Endodermal cell (in vitro differentiated cells): ENCODE data around the gene BACE1. TPM values are rescaled to one million over a fixed set of nuclear protein-coding genes. Genes with fewer than 3 reads are reported as not detected.
A peak's percentile ranks its signal among the peaks of the same experiment; 100 is the strongest.

Experiments used
- DNase-seq: peaks from one replicate; pipeline ENCODE4 v3.0.0-alpha.2; 2017
- H3K27ac ChIP-seq: 2 replicates; pipeline ENCODE4 v1.5.1; 2013; ENCODE audit warnings: mild to moderate bottlenecking, low read depth, low read length, moderate library complexity
- H3K27me3 ChIP-seq: 2 replicates; pipeline ENCODE4 v1.6.1; 2013; ENCODE audit warnings: mild to moderate bottlenecking, low read length, moderate library complexity; ENCODE audit not compliant: insufficient read depth, control insufficient read depth, poor library complexity, severe bottlenecking
- H3K36me3 ChIP-seq: 2 replicates; pipeline ENCODE4 v1.7.0; 2013; ENCODE audit warnings: mild to moderate bottlenecking, low read length, moderate library complexity; ENCODE audit not compliant: control insufficient read depth, insufficient read depth
- H3K4me1 ChIP-seq: one replicate; pipeline ENCODE4 v1.7.0; 2013; ENCODE audit warnings: low read length; ENCODE audit not compliant: control insufficient read depth, insufficient read depth
- H3K4me3 ChIP-seq: 2 replicates; pipeline ENCODE4 v1.5.1; 2013; ENCODE audit warnings: mild to moderate bottlenecking, low read length, moderate library complexity
- H3K9ac ChIP-seq: 2 replicates; pipeline ENCODE4 v1.6.1; 2013; ENCODE audit warnings: mild to moderate bottlenecking, low read length, moderate library complexity; ENCODE audit not compliant: poor library complexity, severe bottlenecking; ENCODE audit errors: extremely low read depth
- H3K9me3 ChIP-seq: 2 replicates; pipeline ENCODE4 v1.6.1; 2013; ENCODE audit warnings: mild to moderate bottlenecking, low read length, moderate library complexity; ENCODE audit not compliant: control insufficient read depth
- H3K27ac Mint-ChIP-seq: 2 replicates; pipeline ENCODE4 v1.8.0; 2020; ENCODE audit warnings: mixed read lengths
- H3K27me3 Mint-ChIP-seq: 2 replicates; pipeline ENCODE4 v1.8.0; 2021; ENCODE audit warnings: mild to moderate bottlenecking, mixed read lengths; ENCODE audit not compliant: insufficient read depth
- H3K36me3 Mint-ChIP-seq: 2 replicates; pipeline ENCODE4 v1.8.0; 2020; ENCODE audit warnings: low read depth, mixed read lengths
- H3K4me1 Mint-ChIP-seq: 2 replicates; pipeline ENCODE4 v1.8.0; 2020; ENCODE audit warnings: mixed read lengths
- H3K4me3 Mint-ChIP-seq: 2 replicates; pipeline ENCODE4 v1.8.0; 2020; ENCODE audit warnings: mild to moderate bottlenecking, moderate library complexity, mixed read lengths
- H3K9me3 Mint-ChIP-seq: 2 replicates; pipeline ENCODE4 v1.8.0; 2020; ENCODE audit warnings: mild to moderate bottlenecking, mixed read lengths
- WGBS, 2 experiments: methylation state at CpG; one replicate each; pipeline versions ENCODE4 v1.1.5 to v1.1.7; 2013; ENCODE audit warnings: missing lambda C conversion rate in 2 of 2, mixed read lengths in 1 of 2; ENCODE audit not compliant: insufficient coverage in 1 of 2, insufficient read length in 1 of 2; 5-methylcytosine and 5-hydroxymethylcytosine counted together
- total RNA-seq, 2 donors: library from RNA; stranded (reverse); fragmentation: NEBNext Ultra II Directional in 1 of 2; extraction: Animal tissue kit (Norgen Biotek cat#: 25700) in 1 of 2; gene quantifications; 2 replicates in 1 of 2; 3 replicates in 1 of 2; pipeline ENCODE4 v1.2.1, GENCODE V29; 2021
- TF ChIP-seq, protein P1 (sequence below): fragments of 200-600 bp; sonication (generic); conservative IDR thresholded peaks from 2 replicates; pipeline ENCODE4 v1.5.0; 2021; ENCODE audit warnings: antibody characterized with exemption, mild to moderate bottlenecking

BACE1 gene
- total RNA-seq, 2 donors from 2014 or later, result 20.8 to 21.7 TPM

DNA sequence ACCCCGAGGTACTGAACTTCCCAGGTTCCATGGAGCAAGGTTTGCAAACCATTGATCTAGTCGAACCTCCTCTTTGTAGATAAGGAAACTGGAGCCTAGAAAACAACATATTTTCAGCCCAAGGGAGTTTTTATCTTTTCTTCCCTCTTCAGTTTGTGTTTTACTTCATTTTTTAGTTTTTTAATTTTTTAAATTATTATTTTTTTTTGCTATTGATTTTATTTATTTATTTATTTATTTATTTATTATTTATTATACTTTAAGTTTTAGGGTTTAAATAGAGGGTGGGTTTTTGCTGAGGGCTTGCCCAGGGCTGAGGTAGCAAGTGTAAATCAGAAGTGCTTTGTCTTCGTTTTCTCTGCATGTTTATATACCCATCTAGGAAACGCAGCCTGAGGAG is 38.5 kb upstream of the BACE1 start:
- H3K9me3 ChIP-seq, result no peaks in the 10 kb centered on the region
- no peak for DNase-seq
- no peaks in the 10 kb centered on the region for H3K27me3 ChIP-seq
- H3K4me3 Mint-ChIP-seq, result no peak overlapping the region
- H3K27ac ChIP-seq, result no peak overlapping the region
- no peaks in the 10 kb centered on the region for H3K27me3 Mint-ChIP-seq
- WGBS, 2 experiments, result 89 to 96% methylated on average over 4 of the region's 4 CpGs
- no peaks in the 10 kb centered on the region for H3K4me1 Mint-ChIP-seq
- H3K4me3 ChIP-seq, result no peak overlapping the region
- peaks cover 40% of the 10 kb centered on the region for H3K36me3 Mint-ChIP-seq
- peaks cover 50% of the 10 kb centered on the region for H3K36me3 ChIP-seq
- TF ChIP-seq, protein P1, sequence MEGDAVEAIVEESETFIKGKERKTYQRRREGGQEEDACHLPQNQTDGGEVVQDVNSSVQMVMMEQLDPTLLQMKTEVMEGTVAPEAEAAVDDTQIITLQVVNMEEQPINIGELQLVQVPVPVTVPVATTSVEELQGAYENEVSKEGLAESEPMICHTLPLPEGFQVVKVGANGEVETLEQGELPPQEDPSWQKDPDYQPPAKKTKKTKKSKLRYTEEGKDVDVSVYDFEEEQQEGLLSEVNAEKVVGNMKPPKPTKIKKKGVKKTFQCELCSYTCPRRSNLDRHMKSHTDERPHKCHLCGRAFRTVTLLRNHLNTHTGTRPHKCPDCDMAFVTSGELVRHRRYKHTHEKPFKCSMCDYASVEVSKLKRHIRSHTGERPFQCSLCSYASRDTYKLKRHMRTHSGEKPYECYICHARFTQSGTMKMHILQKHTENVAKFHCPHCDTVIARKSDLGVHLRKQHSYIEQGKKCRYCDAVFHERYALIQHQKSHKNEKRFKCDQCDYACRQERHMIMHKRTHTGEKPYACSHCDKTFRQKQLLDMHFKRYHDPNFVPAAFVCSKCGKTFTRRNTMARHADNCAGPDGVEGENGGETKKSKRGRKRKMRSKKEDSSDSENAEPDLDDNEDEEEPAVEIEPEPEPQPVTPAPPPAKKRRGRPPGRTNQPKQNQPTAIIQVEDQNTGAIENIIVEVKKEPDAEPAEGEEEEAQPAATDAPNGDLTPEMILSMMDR, result no peak
- H3K9ac ChIP-seq, result no peak overlapping the region
- H3K9me3 Mint-ChIP-seq, result no peaks in the 10 kb centered on the region
- peak overlapping the region; percentile 38 for H3K27ac Mint-ChIP-seq
- no peaks in the 10 kb centered on the region for H3K4me1 ChIP-seq

DNA sequence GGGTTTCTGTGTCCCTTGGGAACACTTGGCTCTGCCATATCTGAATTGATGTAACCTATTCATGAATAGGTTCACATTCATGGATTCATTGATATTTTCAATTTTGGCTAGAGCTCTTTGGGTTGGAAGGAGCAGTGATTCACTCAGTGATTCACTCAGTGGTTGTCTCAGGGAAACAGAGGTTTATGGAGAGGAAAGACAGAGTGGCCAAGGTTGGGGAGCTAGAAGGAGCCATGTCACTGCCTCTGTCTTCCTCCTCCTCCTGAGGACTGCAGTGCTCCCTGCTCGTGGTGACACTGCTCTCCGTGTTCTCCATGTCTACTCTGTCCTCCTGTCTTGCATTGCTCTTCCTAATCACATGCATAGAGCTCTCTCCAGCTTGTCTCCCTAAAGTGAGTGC is 29.0 kb upstream of the BACE1 start:
- Histone ChIP-seq H3K36me3 (peaks cover 55% of the 10 kb centered on the region), H3K4me1 (no peaks in the 10 kb centered on the region), H3K4me3 (no peak overlapping the region), H3K27me3 (no peaks in the 10 kb centered on the region), H3K9me3 (no peaks in the 10 kb centered on the region), H3K9ac (no peak overlapping the region), H3K27ac (no peak overlapping the region)
- Mint-ChIP-seq H3K27me3 (no peaks in the 10 kb centered on the region), H3K36me3 (peaks cover 40% of the 10 kb centered on the region), H3K9me3 (no peaks in the 10 kb centered on the region), H3K4me1 (no peaks in the 10 kb centered on the region), H3K4me3 (no peak overlapping the region), H3K27ac (no peak overlapping the region)
- no peak for DNase-seq
- TF ChIP-seq, protein P1, result no peak
- 90 to 100% methylated on average over 2 of the region's 2 CpGs for WGBS, 2 experiments

DNA sequence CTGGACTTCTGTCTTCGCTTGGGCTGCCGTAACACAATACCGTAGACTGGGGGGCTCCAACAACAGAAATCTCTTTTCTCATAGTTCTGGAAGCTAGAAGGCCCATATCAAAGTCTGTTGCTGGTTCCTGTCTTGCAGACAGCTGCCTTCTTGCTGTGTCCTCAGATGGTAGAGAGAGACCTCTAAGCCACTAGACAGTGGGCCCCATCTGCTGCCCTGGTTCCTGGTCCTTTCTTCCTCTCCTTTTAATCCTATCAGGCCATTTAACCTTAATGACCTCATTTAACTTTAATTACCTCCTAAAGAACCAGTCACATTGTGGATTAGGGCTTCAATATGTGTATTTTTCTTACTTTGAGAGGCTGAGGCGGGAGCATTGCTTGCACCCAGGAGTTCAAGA is 21.0 kb upstream of the BACE1 start:
- no peak for DNase-seq
- WGBS, 2 experiments, result 94 to 98% methylated on average over 3 to 4 of the region's 4 CpGs
- no peak overlapping the region for H3K27ac Mint-ChIP-seq

More for the DNA sequence above, 21.0 kb upstream of the BACE1 start:
- Histone ChIP-seq H3K4me1 (no peaks in the 10 kb centered on the region), H3K9me3 (no peaks in the 10 kb centered on the region), H3K27ac (no peak overlapping the region), H3K27me3 (no peaks in the 10 kb centered on the region), H3K9ac (no peak overlapping the region), H3K4me3 (no peak overlapping the region), H3K36me3 (peaks cover 53% of the 10 kb centered on the region)
- no peaks in the 10 kb centered on the region for H3K9me3 Mint-ChIP-seq
- H3K36me3 Mint-ChIP-seq, result peaks cover 38% of the 10 kb centered on the region
- TF ChIP-seq, protein P1, result no peak
- H3K27me3 Mint-ChIP-seq, result no peaks in the 10 kb centered on the region
- no peak overlapping the region for H3K4me3 Mint-ChIP-seq
- H3K4me1 Mint-ChIP-seq, result no peaks in the 10 kb centered on the region
